ENCODE data around the gene DTNBP1. TPM values are rescaled to one million over a fixed set of nuclear protein-coding genes. Genes with fewer than 3 reads are reported as not detected.

Gene DTNBP1
- total and polyA plus RNA-seq, 2 of the 4 experiments (the other 2 are of a cell fraction) = 4.8 to 18.7 TPM

DNA sequence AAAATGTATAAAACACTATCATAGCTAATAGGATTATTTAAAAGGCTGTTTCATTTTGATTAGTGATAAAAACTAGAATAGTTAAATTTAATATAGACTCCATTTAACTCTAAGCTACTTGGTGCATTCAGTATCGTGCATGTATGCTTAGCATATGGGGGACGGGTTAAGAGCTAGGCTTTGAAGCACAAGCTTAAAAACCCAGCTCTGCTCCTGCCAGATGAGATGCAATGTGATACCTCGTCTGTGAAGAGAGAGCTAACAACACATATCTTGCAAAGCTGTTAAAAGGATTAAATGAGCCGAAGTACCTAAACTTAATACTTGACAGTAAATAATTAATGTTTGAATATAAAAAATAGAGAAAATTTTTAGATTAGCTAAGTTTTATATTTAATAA, 42.2 kb downstream of the DTNBP1 start:
- Histone ChIP-seq H4K5ac (ENCODE audit: low read depth, low read length) (no peak overlapping the region), H3K27me3 (ENCODE audit: control insufficient read depth, insufficient read depth, low read length) (no peaks in the 10 kb centered on the region), H3K9me1 (ENCODE audit: insufficient read depth, low read length) (no peaks in the 10 kb centered on the region), H3K9ac (ENCODE audit: low read depth, low read length) (no peak overlapping the region), H2BK20ac (ENCODE audit: low read depth, low read length) (no peak overlapping the region), H3K23ac (ENCODE audit: low read depth, low read length) (no peak overlapping the region), H3K9me3 (ENCODE audit: control insufficient read depth, insufficient read depth, low read length) (no peaks in the 10 kb centered on the region), H2AK9ac (replicated peaks; ENCODE audit: low read depth, low read length, poor library complexity) (no peak overlapping the region), H3K14ac (replicated peaks; ENCODE audit: low read depth, low read length) (no peak overlapping the region), H3K4ac (ENCODE audit: low read depth, low read length) (no peak overlapping the region), H2BK15ac (ENCODE audit: low read depth, low read length) (no peak overlapping the region), H4K20me1 (ENCODE audit: insufficient read depth, low read length) (peaks cover 7% of the 10 kb centered on the region; the same call in 1 of the 2 replicates), H4K8ac (ENCODE audit: low read depth in 2 of 2, low read length in 2 of 2) (no peak overlapping the region), H3K4me2 (ENCODE audit: low read depth, low read length) (no peak overlapping the region), H3K79me1 (ENCODE audit: low read depth in 1 of 2, low read length in 2 of 2) (peaks cover 0 to 17% of the 10 kb centered on the region in 2 experiments), H2BK120ac (ENCODE audit: low read depth, low read length) (no peak overlapping the region), H3K4me3 (ENCODE audit: insufficient read depth, low read depth, low read length) (no peak overlapping the region), H2AK5ac (ENCODE audit: low read depth, low read length) (no peak overlapping the region), H3K27ac (ENCODE audit: insufficient read depth, low read length) (no peak overlapping the region), H3K36me3 (ENCODE audit: control insufficient read depth, insufficient read depth, low read length) (no peaks in the 10 kb centered on the region), H4K91ac (ENCODE audit: insufficient read depth, low read depth, low read length) (no peak overlapping the region), H3K4me1 (ENCODE audit: control insufficient read depth, insufficient read depth, low read length) (peaks cover 8% of the 10 kb centered on the region), H3K18ac (ENCODE audit: low read depth, low read length) (no peak overlapping the region), H3K56ac (ENCODE audit: extremely low read depth, insufficient read depth, low read length) (no peak overlapping the region), H2AFZ (replicated peaks; ENCODE audit: low read length, poor library complexity) (no peak overlapping the region), H2BK5ac (ENCODE audit: low read depth, low read length, poor library complexity, severe bottlenecking) (no peak overlapping the region)
- ChIA-PET POLR2A (ENCODE audit: unreplicated experiment) (no interaction called here), CTCF (interaction anchor here (1.3 kb wide), 1 partner anchor 37 kb away, joined by 3 read pairs; no protein-coding TSS in a partner anchor)
- ATAC-seq (ENCODE audit: low read depth) (no peak), DNase-seq (no peak)
- no CpG with 5 or more reads among the region's 4 CpGs for WGBS, 2 experiments (ENCODE audit: extremely low coverage in 2 of 2, insufficient read length in 1 of 2)
- dilution Hi-C loops (cut with HindIII; ENCODE audit: low sequenced_read_pairs, unreplicated experiment) = no loop called here
- intact Hi-C loops (cut with micrococcal nuclease) = loop anchor here (5.0 to 10.0 kb wide), 4 partner anchors 113 to 1493 kb away; no protein-coding TSS in a partner anchor
- TF ChIP-seq, protein P1, sequence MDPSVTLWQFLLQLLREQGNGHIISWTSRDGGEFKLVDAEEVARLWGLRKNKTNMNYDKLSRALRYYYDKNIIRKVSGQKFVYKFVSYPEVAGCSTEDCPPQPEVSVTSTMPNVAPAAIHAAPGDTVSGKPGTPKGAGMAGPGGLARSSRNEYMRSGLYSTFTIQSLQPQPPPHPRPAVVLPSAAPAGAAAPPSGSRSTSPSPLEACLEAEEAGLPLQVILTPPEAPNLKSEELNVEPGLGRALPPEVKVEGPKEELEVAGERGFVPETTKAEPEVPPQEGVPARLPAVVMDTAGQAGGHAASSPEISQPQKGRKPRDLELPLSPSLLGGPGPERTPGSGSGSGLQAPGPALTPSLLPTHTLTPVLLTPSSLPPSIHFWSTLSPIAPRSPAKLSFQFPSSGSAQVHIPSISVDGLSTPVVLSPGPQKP (IDR thresholded peaks at IDR 0.05; ENCODE audit: borderline replicate concordance, low read depth, low read length) = no peak
- TF ChIP-seq NFE2L2 (IDR thresholded peaks at IDR 0.05; ENCODE audit: low read depth, low read length) = no peak
- TF ChIP-seq MAFK (IDR thresholded peaks at IDR 0.05; ENCODE audit: low read depth, low read length) = no peak
- TF ChIP-seq, protein P2, sequence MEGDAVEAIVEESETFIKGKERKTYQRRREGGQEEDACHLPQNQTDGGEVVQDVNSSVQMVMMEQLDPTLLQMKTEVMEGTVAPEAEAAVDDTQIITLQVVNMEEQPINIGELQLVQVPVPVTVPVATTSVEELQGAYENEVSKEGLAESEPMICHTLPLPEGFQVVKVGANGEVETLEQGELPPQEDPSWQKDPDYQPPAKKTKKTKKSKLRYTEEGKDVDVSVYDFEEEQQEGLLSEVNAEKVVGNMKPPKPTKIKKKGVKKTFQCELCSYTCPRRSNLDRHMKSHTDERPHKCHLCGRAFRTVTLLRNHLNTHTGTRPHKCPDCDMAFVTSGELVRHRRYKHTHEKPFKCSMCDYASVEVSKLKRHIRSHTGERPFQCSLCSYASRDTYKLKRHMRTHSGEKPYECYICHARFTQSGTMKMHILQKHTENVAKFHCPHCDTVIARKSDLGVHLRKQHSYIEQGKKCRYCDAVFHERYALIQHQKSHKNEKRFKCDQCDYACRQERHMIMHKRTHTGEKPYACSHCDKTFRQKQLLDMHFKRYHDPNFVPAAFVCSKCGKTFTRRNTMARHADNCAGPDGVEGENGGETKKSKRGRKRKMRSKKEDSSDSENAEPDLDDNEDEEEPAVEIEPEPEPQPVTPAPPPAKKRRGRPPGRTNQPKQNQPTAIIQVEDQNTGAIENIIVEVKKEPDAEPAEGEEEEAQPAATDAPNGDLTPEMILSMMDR (conservative IDR thresholded peaks at IDR 0.05; ENCODE audit: low read depth, low read length) = no peak
- TF ChIP-seq RCOR1 (IDR thresholded peaks at IDR 0.05; ENCODE audit: insufficient replicate concordance, low read length) = no peak
- no peak for TF ChIP-seq BHLHE40 (IDR thresholded peaks at IDR 0.05; ENCODE audit: low read depth, low read length)
- TF ChIP-seq, protein P3, sequence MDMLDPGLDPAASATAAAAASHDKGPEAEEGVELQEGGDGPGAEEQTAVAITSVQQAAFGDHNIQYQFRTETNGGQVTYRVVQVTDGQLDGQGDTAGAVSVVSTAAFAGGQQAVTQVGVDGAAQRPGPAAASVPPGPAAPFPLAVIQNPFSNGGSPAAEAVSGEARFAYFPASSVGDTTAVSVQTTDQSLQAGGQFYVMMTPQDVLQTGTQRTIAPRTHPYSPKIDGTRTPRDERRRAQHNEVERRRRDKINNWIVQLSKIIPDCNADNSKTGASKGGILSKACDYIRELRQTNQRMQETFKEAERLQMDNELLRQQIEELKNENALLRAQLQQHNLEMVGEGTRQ (IDR thresholded peaks at IDR 0.05; ENCODE audit: low read depth, low read length) = no peak
- no peak for TF ChIP-seq RFX5 (IDR thresholded peaks at IDR 0.05; ENCODE audit: low read depth, low read length)
- no peak for TF ChIP-seq SMC3 (IDR thresholded peaks at IDR 0.05; ENCODE audit: low read depth, low read length)
- TF ChIP-seq MAZ (IDR thresholded peaks at IDR 0.05; ENCODE audit: borderline replicate concordance, low read depth, low read length) = no peak
- no peak for TF ChIP-seq MXI1 (IDR thresholded peaks at IDR 0.05; ENCODE audit: borderline replicate concordance, low read depth, low read length)
- TF ChIP-seq POLR2A (IDR thresholded peaks at IDR 0.05; ENCODE audit: low read depth, low read length) = no peak
- TF ChIP-seq FOS (IDR thresholded peaks at IDR 0.05; ENCODE audit: low read depth, low read length) = no peak
- no peak for TF ChIP-seq CEBPB (IDR thresholded peaks at IDR 0.05; ENCODE audit: low read depth, low read length)
- no peak for TF ChIP-seq CHD1 (IDR thresholded peaks at IDR 0.05; ENCODE audit: low read depth, low read length)
- TF ChIP-seq RAD21 (IDR thresholded peaks at IDR 0.05; ENCODE audit: low read length) = no peak
- no TSS peak for BruUV-seq (replicated peaks)
- in situ Hi-C loops (cut with MboI; ENCODE audit: low sequenced_read_pairs) = loop anchor here (25.0 kb wide), 2 partner anchors 358 to 1408 kb away; no protein-coding TSS in a partner anchor
